Retinal pigment epithelial cell (primary cell): ENCODE results near the gene MCHR1.

Source experiments
- DNase-seq: peaks from one replicate; pipeline ENCODE4 v3.0.0-alpha.2; 2010; ENCODE audit warnings: low read depth
- H3K4me3 ChIP-seq: 2 replicates; pipeline ENCODE4 v1.5.1; 2011; ENCODE audit warnings: mild to moderate bottlenecking, low read length, control low read depth, moderate library complexity
- CTCF ChIP-seq: conservative IDR thresholded peaks from 2 replicates; pipeline ENCODE4 v1.5.1; 2011; ENCODE audit warnings: low read depth, low read length, control low read depth, inconsistent platforms

The MCHR1 gene

GRCh38 chr22:40636380-40637182, 42.7 kb upstream of the MCHR1 start, which contains the start of gene MRTFA:
Gene MRTFA, minus strand, starts transcription at chr22:40636719.
- peak within 1 kb of the TSS; percentile 84 for H3K4me3 ChIP-seq
- peak; percentile 98 for DNase-seq
- no peak for TF ChIP-seq CTCF

GRCh38 chr22:40637183-40638150, 41.8 kb upstream of the MCHR1 start:
- peak overlapping the region; percentile 84 for H3K4me3 ChIP-seq
- DNase-seq = no peak
- no peak for TF ChIP-seq CTCF

GRCh38 chr22:40638261-40638660, 41.0 kb upstream of the MCHR1 start:
- no peak overlapping the region for H3K4me3 ChIP-seq
- TF ChIP-seq CTCF = no peak
- DNase-seq = no peak

GRCh38 chr22:40641269-40641668, 38.0 kb upstream of the MCHR1 start:
- no peak for TF ChIP-seq CTCF
- no peak for DNase-seq
- H3K4me3 ChIP-seq = no peak overlapping the region

- no peak overlapping the region for H3K4me3 ChIP-seq
- no peak for DNase-seq
- TF ChIP-seq CTCF = no peak
Observed at GRCh38 chr22:40642316-40642715, 37.0 kb upstream of the MCHR1 start.

- TF ChIP-seq CTCF = no peak
- H3K4me3 ChIP-seq = no peak overlapping the region
- no peak for DNase-seq
Observed at GRCh38 chr22:40645579-40646197, 33.6 kb upstream of the MCHR1 start.
